ENCODE data around the gene ILK. TPM values are rescaled to one million over a fixed set of nuclear protein-coding genes. Genes with fewer than 3 reads are reported as not detected.

The ILK gene
- total RNA-seq, 2 experiments from 2014 or later = 135 to 138 TPM

DNA sequence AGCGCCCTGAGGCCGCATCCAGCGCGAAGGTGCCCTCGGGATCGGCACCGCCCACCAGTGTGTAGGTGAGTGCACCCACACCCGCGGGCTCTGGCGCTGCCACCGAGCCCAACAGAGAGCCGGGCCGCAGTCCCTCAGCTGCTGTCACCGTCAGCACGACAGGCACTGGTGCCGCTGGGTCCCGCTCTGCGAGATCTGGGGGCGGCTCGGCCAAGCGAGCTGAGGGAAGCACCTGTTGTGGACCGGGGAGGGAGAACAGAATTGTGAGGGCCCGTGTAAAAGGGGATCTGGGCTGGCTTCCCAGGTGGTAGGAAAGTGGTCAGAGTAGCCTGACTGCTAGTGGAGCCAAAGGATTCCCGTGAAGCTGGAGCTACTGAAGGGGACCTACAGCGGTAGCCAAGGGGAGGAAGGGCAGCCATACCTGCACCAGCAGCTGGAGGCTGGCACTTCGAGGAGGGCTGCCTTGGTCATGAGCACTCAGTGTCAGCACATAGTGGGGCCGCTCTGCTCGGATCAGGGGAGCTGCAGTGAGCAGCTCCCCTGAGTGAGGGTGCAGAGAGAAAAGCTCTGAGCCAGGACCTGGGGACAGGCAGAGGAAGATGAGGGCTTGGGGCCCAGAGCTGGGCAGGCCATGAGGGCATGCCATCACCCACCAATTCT lies 27.2 kb downstream of the ILK start:
- Mint-ChIP-seq H3K27me3 (no peaks in the 10 kb centered on the region), H3K27ac (no peak overlapping the region), H3K4me3 (no peak overlapping the region), H3K9me3 (no peaks in the 10 kb centered on the region), H3K36me3 (ENCODE audit: low read depth) (no peaks in the 10 kb centered on the region), H3K4me1 (peaks cover 24% of the 10 kb centered on the region)
- POLR2A ChIA-PET = interaction anchor here (1.0 kb wide), 1 partner anchor 11 kb away, joined by 3 read pairs; the partner anchor contains the start of gene TPP1
- CTCF ChIA-PET = interaction anchor here (0.9 to 1.5 kb wide), 3 partner anchors 9 to 52 kb away, joined by 3 to 4 read pairs (median 3); partner anchors contain the start of genes MRPL17 and TPP1
- DNase-seq = no peak

DNA sequence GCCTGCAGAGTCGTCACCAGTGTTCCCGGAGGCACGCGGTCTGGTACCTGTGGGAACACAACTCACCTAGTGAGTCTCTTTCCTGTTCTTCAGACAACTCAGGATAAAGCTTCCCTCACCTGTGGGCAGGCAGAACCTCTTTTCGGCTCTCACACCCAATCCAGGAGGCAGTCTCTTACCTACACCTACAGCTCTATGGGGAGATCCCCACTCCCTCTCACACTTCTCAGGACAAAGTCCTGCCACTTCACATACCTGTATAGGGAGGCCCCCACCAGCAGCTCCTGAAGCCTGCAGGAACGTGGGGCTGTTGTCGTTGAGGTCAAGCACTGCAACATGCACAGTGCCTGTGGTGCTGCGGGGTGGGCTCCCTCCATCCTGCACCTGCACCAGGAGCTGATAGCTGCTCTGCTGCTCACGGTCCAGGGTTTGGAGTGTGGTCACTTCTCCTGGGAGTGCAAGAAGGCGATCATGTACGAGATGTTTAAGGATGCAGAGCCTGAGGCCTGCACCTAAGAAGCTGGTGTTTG lies 27.9 kb downstream of the ILK start:
- H3K4me1 Mint-ChIP-seq = peaks cover 23% of the 10 kb centered on the region
- no peak for DNase-seq
- ChIA-PET POLR2A (interaction anchor here (1.0 kb wide), 1 partner anchor 12 kb away, joined by 3 read pairs; the partner anchor contains the start of gene TPP1), CTCF (interaction anchor here (0.9 to 1.5 kb wide), 3 partner anchors 10 to 52 kb away, joined by 3 to 4 read pairs (median 3); partner anchors contain the start of genes MRPL17 and TPP1)
- H3K4me3 Mint-ChIP-seq = no peak overlapping the region
- H3K9me3 Mint-ChIP-seq = no peaks in the 10 kb centered on the region
- H3K27ac Mint-ChIP-seq = no peak overlapping the region
- H3K27me3 Mint-ChIP-seq = no peaks in the 10 kb centered on the region
- no peaks in the 10 kb centered on the region for H3K36me3 Mint-ChIP-seq (ENCODE audit: low read depth)

DNA sequence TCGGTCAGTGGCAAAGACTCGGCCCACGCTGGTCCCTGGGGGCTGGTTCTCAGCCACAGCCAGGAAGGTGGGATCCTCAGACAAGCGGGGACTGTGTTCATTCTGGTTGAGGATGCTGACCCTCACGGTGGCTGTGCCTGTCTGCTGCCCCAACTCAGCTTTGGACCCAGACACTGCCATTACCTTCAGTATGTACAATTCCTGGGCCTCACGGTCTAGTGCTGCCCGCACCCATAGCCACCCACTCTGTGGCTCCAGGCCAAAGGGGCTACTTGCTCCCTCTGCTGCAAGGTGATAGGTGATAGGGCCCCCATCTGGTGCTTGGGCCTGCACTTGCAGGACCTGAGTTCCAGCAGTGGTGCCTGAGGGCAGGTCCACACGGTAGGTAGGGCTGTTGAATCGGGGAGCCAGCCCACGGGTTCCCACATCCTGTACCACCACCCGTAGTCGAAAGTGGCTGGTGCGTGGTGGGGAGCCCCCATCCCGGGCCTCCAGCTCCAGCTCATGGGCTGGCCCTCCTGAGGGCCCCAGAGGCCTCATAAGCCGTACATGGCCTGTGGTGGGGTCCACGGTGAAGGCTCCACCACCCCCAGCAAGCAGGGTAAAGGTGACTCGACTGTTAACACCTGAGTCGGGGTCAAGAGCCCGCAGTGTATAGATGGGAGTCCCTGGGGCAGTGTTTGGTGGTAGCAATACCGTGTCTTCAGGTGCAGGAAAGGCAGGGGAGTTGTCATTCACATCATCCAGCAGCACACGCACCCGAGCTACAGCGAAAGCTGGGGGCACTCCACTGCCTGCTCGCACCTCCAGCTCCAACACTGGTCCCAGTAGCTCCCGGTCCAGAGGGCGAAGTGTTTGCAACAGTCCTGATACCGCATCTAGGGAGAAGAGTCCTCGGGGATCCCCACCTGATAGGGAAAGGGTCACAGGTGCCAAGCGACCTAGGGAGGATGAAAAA lies 28.8 kb downstream of the ILK start:
- POLR2A ChIA-PET = no interaction called here
- H3K36me3 Mint-ChIP-seq (ENCODE audit: low read depth) = no peaks in the 10 kb centered on the region
- no peak overlapping the region for H3K27ac Mint-ChIP-seq
- no peak for DNase-seq
- CTCF ChIA-PET = no interaction called here
- H3K4me3 Mint-ChIP-seq = no peak overlapping the region
- H3K9me3 Mint-ChIP-seq = no peaks in the 10 kb centered on the region
- H3K4me1 Mint-ChIP-seq = peaks cover 14% of the 10 kb centered on the region
- H3K27me3 Mint-ChIP-seq = no peaks in the 10 kb centered on the region

DNA sequence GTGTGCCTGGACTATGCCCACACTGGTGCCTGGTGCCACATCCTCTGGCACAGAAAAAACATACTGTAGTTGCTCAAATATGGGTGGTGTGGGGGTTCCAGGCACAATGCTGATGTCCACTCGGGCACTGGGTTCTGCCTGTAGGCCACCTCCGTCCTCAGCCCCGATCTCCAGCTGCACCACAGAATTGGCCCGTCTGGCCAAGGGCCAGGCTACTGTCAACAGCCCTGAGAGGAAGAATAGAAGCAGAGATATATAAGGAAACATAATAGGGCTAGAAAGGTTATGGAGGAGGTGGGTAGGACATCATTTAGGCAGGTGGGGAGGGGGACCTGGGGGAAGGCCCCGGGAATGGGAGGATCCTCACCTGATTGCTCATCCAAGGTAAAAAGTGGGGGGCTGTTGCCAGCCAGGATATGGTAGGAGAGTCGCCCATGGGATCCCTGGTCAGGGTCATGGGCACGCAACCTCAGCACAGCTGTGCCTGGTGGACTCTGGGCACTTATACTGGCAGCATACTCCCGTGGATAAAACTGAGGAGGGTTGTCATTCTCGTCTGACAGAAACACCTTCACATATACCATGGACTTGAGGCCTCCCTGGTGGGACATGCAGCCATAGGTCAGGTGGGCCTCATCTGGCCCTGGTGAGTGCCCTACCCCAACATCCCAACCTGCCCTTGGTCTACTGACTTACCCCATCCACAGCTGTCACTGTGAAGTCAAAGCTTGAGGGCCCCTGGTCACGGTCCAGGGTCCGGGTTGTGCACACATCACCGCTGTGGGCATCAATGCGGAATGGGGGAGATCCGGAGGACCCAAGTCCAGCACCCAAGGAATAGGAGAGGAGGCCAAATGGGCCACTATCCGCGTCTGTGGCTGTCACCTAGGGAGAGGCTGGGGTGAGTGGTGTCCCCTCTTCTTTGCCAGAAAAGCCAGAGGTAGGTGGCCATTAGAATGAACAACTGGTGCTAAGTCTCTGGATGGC lies 30.1 kb downstream of the ILK start:
- ChIA-PET POLR2A (no interaction called here), CTCF (no interaction called here)
- H3K4me3 Mint-ChIP-seq = no peak overlapping the region
- no peaks in the 10 kb centered on the region for H3K36me3 Mint-ChIP-seq (ENCODE audit: low read depth)
- no peak for DNase-seq
- H3K27ac Mint-ChIP-seq = no peak overlapping the region
- no peaks in the 10 kb centered on the region for H3K27me3 Mint-ChIP-seq
- no peaks in the 10 kb centered on the region for H3K9me3 Mint-ChIP-seq
- H3K4me1 Mint-ChIP-seq = peaks cover 4% of the 10 kb centered on the region

DNA sequence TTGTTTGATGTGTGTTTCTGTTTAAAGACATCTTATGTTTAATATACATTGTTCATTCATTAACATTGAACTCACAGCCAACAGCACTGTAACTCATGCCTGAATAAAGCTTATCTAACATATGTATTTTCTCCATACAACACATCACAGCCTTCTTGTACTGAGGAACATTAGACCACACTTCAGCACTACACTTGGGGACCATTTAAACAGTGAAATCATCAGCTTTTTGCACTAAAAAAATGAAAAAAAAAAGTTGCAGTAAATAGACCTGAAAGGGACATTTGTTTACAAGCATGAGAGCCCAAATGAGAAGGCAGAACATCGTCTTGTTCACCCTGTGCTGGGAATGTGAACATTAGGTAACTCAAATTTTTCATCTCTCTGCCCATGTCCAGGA lies 31.0 kb downstream of the ILK start:
- CTCF ChIA-PET = no interaction called here
- Mint-ChIP-seq H3K9me3 (no peaks in the 10 kb centered on the region), H3K27me3 (no peaks in the 10 kb centered on the region), H3K4me3 (no peak overlapping the region), H3K4me1 (peaks cover 4% of the 10 kb centered on the region), H3K36me3 (ENCODE audit: low read depth) (no peaks in the 10 kb centered on the region), H3K27ac (no peak overlapping the region)
- DNase-seq = no peak
- POLR2A ChIA-PET = no interaction called here

DNA sequence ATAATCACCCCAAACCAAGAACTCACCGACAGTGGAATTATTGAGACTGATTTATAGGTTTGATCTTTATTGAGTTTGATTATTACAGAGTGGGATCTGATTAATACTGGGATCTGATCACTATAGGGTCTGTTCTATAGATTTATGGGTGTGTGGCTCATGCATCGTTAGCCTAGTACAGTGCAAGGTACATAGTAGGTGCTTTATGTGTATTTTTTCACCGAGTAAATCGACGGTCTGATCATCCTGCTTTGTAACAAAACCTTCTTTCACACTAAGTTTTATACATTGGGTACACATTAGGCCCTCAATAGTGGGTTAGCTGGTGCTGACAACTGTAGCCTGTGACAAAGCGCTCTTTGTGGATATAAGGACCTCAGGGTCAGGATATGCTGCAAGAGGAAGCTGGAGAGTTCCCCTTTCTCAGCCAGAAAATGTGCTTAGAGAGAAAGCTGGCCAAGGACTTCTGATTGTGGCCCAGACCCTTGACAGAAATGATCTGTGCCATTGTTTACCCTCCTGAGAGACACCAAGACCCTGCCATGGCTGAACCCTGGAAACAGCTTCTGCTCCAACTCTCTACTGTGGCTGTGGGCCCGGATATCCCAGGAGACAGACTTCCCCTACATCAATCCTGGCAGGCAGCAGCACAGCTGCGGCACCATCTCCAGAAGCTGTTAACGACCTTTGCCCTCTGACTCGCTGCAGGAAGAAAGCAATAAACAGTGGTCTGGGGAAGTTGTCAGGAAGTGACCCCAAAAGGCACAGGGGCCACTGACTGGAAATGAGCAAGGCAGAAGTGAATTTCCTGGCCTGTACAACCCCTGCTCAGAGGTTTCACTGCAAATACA lies 31.7 kb downstream of the ILK start:
- ChIA-PET CTCF (no interaction called here), POLR2A (no interaction called here)
- no peak overlapping the region for H3K4me3 Mint-ChIP-seq
- no peaks in the 10 kb centered on the region for H3K36me3 Mint-ChIP-seq (ENCODE audit: low read depth)
- no peaks in the 10 kb centered on the region for H3K27me3 Mint-ChIP-seq
- DNase-seq = no peak
- H3K27ac Mint-ChIP-seq = no peak overlapping the region
- peaks cover 4% of the 10 kb centered on the region for H3K4me1 Mint-ChIP-seq
- H3K9me3 Mint-ChIP-seq = no peaks in the 10 kb centered on the region

DNA sequence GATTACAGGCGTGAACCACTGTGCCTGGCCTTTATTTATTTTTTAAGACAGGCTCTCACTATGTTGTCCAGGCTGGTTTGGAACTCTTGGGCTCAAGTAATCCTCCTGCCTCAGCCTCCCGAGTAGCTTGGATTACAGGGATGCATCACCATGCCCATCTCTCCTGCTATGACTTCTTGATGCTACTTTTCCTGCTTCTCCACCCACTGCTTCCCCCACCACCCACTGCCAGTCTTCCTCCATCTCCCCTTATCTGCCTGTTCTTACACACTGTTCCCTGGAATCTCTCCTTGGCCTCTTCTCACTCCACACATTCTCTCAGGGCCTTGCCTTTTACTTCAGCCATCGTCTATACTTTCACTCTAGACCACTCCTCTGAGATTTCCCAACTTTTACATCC lies 32.9 kb downstream of the ILK start:
- no peaks in the 10 kb centered on the region for H3K27me3 Mint-ChIP-seq
- no peaks in the 10 kb centered on the region for H3K36me3 Mint-ChIP-seq (ENCODE audit: low read depth)
- no peak for DNase-seq
- H3K4me1 Mint-ChIP-seq = peaks cover 4% of the 10 kb centered on the region
- CTCF ChIA-PET = no interaction called here
- POLR2A ChIA-PET = no interaction called here
- no peak overlapping the region for H3K4me3 Mint-ChIP-seq
- no peak overlapping the region for H3K27ac Mint-ChIP-seq
- H3K9me3 Mint-ChIP-seq = no peaks in the 10 kb centered on the region

DNA sequence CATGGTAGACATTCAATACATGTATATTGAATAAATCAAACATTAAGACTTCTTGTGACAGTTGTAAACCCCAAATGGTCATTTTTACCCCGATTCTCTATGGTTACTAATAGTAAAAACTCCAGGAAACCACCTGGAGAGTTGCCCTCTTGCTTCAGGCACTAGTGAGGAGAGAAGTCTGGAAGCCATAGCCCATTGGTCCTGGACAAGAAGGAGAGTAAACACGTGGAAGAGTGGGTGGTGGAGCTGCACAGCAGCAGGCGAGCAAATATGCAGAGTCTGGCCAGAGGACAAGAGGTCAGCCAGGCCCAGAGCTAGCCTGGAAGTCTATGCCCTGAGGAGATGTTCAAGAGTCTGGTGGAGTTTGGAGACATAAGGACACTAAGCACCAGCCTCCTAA lies 34.3 kb downstream of the ILK start:
- no peaks in the 10 kb centered on the region for H3K36me3 Mint-ChIP-seq (ENCODE audit: low read depth)
- H3K4me3 Mint-ChIP-seq = no peak overlapping the region
- ChIA-PET CTCF (no interaction called here), POLR2A (no interaction called here)
- H3K4me1 Mint-ChIP-seq = no peaks in the 10 kb centered on the region
- no peaks in the 10 kb centered on the region for H3K27me3 Mint-ChIP-seq
- no peaks in the 10 kb centered on the region for H3K9me3 Mint-ChIP-seq
- no peak overlapping the region for H3K27ac Mint-ChIP-seq
- DNase-seq = no peak

DNA sequence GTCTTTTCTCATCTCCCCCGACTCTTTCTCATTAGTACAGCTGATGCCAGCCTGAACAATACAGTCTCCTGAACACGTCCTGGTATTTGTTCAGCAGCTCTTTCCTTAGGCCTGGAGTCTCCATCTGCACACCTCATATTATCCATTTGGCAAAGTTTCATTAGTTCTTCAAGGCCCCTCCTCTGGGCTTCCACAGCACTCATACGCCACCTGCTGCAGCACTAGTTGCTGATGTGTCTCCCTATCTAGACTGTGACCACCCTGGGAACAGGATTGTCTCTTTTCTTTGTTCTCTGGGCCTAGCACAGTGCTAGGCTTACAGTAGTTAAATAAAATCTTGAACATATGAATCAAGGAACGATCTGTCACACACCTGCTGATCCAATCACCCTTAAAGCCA lies 34.9 kb downstream of the ILK start:
- Mint-ChIP-seq H3K27me3 (no peaks in the 10 kb centered on the region), H3K27ac (no peak overlapping the region), H3K4me3 (no peak overlapping the region), H3K4me1 (no peaks in the 10 kb centered on the region), H3K36me3 (ENCODE audit: low read depth) (no peaks in the 10 kb centered on the region), H3K9me3 (no peaks in the 10 kb centered on the region)
- ChIA-PET POLR2A (interaction anchor here (1.2 kb wide), 1 partner anchor 45 kb away, joined by 4 read pairs; the partner anchor contains the start of gene MRPL17), CTCF (no interaction called here)
- DNase-seq = no peak

DNA sequence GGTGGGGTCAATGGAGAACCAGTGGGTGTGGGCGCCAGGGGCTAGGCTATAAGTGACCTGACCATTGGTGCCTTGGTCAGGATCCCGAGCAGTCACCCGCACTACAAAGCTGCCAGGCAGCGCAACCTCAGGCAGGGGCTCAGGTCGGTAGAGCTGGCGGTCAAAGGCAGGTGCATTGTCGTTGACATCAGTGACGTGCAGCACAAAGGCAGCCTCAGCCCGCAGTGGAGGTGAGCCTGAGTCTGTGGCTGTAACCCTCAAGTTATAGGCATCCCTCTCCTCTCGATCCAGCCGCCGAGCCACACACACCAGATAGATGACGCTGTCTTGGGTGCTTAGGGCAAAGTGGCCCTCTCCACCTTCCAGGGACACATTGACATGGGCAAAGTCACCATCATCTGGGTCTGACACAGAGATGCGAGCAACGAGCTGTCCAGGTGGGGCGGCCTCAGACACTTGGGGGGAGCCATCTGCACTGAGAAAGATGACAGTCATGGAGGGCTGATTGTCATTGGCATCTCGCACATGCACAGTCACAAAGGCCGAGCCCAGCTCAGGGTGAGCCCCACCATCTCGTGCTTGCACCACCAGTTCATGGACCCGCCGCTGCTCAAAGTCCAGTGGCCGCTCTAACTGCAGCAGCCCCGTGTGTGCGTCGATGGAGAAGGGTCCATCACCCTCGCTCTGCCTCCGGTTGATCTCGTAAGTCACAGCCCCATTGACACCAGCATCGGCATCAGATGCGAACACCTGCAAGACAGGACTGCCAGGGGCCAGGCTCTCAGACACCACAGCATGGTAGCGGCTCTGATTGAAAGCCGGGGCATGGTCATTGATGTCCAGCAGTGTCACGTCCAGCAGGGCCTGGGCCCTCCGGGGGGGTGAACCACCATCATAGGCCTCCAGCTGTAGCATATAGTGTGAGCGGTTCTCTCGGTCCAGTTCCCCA lies 36.7 kb downstream of the ILK start:
- Mint-ChIP-seq H3K36me3 (ENCODE audit: low read depth) (no peaks in the 10 kb centered on the region), H3K27ac (no peak overlapping the region), H3K9me3 (no peaks in the 10 kb centered on the region), H3K4me1 (no peaks in the 10 kb centered on the region), H3K4me3 (no peak overlapping the region), H3K27me3 (no peaks in the 10 kb centered on the region)
- ChIA-PET POLR2A (no interaction called here), CTCF (no interaction called here)
- no peak for DNase-seq

DNA sequence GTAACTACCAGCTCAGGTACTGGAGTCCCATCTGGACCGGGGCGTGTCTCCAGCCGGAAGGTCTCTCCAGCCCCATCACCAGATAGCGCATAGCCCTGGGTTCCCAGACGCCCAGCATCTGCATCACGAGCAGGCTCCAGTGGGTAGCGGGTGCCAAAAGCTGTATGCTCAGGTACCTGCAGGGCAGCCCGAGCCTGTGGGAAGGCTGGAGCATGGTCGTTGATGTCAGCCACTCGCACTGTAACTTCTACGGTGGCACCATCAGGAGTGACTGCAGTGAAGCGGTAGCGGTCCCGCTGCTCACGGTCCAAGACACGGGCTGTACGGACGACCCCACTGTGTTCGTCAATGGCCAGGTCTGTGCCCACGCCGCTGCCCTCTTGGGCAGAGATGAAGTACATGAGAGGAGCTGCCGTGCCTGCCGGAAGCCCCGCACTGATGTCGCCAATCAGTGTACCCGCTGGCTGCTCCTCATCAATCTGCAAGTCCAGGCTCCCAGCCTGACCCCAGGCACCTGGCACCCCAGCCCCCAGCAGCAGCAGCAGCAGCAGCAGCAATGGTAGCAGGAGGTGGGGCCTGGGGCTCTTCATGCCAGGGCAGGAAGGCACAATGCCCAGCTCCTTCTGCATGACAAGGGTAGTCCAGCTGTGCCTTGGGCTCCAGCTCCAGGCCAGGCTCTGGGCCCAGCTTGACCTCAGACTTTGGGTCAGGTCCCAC lies 37.6 kb downstream of the ILK start:
- H3K27me3 Mint-ChIP-seq = no peaks in the 10 kb centered on the region
- no peaks in the 10 kb centered on the region for H3K4me1 Mint-ChIP-seq
- H3K36me3 Mint-ChIP-seq (ENCODE audit: low read depth) = no peaks in the 10 kb centered on the region
- ChIA-PET CTCF (no interaction called here), POLR2A (no interaction called here)
- DNase-seq = no peak
- H3K27ac Mint-ChIP-seq = no peak overlapping the region
- no peak overlapping the region for H3K4me3 Mint-ChIP-seq
- H3K9me3 Mint-ChIP-seq = no peaks in the 10 kb centered on the region
